ENCODE data around the gene TBC1D22A.
"Not testable (repeated sequence)": the region's sequence is repeated elsewhere in the genome, so short reads cannot be mapped to it uniquely, and the experiment has no call there.

The TBC1D22A gene

DNA sequence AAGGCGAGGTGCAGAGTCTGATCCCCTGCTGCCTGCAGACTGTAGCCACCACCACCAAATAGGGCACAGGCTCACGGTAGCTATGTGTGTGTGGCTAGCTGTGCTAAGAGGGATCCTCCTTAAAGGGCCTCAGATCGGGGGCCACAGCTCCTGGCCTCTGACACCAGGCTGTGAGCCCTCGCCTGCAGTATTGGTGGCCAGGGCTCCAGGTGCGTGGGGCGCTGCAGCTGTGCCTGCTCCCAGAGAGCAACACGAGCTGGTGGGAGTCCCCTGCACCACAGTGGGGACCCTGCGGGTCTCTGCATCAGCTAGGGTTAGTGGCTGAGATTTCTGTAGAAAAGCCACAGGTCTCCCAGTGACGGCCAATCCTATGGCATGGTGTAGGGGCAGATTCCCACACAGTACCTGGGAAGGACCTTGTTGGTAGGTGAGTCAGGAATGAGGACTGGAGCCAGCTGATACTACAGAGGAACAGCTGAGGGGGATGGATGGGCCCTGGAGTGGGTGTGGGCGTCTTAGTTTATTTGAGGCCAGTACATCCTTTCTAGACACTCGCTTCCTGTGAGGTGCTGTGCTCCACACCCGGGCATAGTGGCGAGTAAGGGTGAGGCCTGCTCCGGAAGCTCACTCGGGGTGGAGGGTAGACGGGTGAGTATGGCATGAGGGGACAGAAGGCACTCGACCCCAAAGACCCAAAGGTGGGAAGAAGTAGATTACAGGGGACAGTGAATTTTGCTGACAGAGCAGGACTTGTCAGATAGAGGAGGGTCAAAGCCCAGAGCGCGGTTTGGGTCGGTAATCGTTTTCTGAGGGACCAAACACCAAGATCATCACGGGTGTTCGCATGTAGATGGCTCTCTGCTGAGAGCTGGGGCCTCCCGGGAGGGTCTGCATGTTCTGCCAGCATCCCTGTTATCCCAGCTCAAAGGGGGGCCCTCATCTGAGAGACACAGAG lies 212.5 kb downstream of the TBC1D22A start:
- no peak for DNase-seq

DNA sequence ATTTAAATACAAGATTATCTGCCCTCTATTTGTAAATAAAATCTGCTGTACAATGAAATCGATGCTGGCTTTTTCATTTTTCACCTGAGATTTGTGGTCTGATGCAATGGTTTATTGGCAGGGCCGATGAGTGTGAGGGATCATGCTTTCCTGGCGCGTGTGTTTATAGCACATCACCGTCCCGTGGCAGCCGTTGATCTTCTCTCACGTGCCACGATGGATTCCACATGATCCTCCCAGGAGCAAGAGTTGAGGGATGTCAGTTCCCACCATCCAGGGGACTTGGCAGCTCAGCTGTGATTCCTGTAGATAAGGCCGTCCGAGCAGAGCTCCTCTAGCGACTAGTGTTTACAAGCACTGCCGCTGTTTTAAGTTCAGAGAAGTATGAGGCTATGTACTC lies 213.7 kb downstream of the TBC1D22A start:
- DNase-seq = no peak

DNA sequence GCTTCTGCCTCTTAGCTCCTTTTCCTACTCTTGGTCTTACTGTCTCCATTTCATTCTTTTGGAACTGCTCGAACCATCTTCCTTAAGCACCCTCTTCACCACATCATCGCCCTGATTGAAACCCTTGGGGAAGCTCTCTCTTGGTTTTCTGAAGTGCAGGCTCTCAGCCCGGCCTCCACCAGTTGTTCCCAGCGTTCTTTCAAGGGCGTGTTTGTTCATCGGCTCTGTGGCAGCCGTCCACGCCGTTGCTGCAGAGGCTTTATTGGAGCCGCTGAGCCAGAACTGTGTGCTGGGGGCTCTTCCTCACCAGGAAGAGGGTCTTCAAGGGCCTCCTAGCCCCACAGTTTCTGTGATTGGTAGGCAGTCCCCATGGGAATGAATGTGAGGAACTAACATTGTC lies 214.1 kb downstream of the TBC1D22A start:
- no peak for DNase-seq

DNA sequence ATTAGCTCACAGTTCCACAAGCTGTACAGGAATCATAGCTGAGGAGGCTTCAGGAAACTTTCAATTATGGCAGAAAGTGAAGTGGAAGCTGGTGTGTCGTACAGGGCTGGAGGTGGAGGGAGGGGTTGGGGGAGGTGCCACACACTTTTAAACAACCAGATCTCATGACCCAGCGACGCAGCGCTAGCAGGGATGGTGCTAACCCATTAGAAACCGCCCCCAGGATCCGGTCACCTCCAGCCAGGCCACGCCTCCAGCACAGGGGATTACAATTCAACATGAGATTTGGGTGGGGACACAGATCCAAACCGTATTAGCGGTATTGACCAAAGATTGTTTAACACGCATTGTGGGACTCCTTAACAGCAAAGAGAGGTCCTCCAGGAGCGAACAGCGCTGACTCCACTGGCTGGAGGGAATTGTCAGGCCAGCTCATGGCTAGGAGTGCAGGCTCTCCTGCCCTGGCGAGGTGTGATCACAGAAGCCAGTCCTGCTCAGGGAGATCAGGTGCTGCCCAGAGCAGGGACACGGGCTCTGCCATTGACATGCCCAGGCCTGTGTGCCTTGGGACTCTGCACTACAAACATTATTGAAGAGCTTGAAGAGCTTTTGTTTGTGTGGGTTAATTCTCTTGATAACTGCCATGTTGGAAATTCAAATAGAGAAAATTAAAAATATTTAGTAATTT lies 215.3 kb downstream of the TBC1D22A start:
- DNase-seq = no peak

DNA sequence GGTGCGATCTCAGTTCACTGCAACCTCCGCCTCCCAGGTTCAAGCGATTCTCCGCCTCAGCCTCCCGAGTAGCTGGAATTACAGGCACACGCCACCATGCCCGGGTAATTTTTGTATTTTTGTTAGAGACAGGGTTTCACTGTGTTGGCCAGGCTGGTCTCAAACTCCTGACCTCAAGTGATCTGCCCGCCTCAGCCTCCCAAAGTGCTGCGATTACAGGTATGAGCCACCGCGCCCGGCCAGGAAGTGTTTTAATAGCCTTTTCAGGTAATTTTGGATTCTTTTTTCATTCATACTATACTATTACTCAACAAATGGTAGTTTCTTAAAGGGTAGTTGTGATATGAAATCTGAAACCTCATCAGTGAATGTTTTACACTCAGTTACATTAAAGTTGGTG lies 216.2 kb downstream of the TBC1D22A start:
- not testable (repeated sequence) for DNase-seq

DNA sequence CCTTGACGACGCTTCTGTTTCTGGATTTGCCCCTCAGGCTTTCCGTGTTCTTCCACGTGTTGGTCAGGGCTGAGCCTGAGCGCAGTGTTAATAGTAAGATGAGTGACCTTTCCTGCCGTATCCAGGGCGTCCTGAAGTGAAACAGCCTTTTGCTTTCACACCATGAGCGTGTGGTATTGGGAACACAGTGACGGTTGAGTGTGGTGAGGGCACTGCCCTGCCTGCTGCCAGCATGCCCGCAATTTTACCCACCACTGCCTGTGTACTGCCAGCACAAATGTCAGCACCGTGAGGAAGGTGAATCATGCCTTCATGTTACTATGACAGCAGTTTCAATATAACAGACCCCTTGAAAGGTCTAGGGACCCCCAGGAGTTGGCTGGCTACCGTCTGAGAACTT lies 217.1 kb downstream of the TBC1D22A start:
- DNase-seq = no peak

DNA sequence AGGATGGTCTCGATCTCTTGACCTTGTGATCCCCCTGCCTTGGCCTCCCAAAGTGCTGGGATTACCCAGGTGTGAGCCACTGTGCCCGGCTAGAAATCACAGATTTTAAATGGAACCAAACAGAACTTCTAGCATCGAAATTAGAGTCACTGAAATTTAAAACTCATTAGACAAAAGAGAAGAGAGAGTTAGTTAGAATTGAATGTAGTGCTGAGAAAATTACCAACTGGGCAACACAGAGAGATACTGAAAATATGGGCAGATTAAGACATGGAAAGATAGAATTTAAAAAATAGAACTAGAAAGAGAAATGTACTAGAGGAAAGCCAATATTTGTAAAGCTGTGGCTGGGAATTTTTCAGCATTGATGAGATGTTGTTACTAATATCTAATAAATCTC lies 217.9 kb downstream of the TBC1D22A start:
- no peak for DNase-seq

DNA sequence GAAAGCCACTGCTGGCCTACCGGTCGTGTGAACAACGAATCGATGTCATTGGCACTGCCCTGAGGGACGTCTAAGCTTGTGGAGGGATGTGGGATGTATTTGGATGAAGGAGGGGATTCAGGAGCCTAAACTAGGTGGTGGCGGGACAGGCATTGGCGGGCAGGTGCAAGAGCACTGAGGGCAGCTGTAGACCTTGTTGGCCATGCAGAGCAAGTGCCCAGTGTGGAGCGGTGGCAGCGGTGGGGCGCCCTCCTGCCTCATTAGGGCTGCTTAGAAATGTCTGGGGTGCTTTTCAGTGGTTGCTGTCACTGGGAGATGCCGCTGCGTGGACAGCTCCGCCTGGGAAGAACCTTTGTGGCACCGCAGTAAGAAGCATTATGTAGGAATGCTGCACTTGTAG lies 220.2 kb downstream of the TBC1D22A start:
- no peak for DNase-seq

DNA sequence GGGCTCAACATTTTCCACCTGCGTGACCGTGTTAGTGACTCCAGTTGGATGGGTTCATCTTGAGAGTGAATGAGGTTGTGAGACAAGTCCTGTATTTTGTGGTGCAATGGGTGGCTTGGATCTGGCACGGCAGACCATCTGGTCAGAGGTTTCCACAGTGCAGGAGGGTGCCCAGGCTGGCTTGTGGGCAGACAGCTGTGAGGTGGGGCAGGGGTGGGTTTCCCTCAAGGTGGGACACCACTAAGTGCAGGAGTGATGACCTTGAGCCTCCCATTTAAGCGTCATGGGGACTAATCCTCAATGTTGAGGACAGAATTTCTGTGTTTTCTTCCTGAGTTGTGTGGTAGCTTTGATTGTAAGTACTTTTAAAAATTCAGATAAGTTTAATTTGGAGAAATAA lies 220.6 kb downstream of the TBC1D22A start:
- DNase-seq = no peak

DNA sequence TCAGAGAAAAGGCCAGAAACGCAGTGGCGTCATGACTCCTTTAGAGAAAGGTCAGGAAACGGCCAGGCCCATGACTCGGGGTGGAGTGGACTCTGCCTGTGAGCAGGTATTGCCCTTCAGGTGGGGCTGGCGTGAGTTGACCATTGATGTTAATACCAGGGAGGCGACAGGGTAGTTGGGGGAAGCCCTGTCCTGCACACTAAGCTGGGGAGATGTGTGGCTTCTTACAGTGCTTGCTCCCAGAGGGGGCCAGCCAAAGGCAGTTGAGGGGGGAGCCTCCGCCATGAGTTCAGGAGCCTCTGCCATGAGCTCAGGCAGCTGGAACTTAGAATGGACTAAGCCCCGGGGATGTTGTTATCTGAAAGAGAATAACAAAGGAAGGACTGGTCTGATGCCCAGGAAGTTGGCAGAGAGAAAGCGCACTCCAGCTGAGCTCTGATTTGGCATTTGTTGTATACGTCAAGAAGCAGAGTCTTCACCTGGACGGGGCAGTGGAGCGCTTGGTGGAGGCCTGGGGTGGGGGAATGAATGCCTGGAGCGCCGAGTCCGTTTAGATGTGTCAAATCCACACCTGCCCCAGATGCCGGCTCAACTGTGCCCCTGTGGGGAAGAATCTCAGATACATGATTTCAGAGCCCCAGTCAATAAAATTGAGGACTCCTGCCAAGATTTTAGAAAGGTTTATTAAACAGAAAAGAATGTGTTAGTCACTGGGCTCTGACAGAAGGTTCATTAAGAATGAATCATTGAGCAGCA lies 222.5 kb downstream of the TBC1D22A start:
- DNase-seq = no peak

DNA sequence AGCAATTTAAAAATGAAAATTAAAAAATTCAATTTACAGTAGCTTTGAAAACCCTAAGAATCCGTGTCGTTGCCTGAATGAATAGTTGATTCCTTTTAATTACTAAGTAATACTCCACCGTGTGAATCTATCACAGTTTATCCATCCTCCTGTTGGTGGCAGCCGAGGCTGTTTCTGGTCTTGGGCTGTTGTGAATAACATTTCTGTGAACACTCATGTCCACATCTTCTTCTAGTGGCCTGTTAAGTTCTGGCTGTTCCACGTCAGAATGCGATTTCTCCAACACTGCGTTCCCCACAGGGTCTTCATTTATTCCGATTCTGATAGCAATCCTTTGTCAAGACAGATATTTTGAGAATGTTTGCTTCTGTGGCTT lies 223.0 kb downstream of the TBC1D22A start:
- no peak for DNase-seq

DNA sequence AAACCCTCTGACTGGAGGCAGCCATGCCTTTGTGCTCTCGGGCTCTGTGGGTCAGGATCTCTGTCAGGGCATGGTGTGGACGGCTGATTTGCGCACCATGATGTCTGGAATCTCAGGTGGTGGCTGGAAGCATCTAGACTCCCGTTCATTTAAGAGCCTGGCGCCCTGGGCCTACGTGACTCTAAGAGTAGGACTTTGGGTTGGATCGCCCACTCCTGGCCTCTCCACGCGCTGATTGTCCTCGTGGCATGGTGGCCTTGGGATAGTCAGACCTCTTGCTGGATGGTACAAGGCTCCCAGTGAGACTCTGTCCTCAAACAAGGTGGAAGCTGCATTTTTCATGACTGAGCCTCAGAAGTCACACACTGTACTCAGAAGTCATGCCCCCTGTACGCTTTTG lies 224.3 kb downstream of the TBC1D22A start:
- no peak for DNase-seq

DNA sequence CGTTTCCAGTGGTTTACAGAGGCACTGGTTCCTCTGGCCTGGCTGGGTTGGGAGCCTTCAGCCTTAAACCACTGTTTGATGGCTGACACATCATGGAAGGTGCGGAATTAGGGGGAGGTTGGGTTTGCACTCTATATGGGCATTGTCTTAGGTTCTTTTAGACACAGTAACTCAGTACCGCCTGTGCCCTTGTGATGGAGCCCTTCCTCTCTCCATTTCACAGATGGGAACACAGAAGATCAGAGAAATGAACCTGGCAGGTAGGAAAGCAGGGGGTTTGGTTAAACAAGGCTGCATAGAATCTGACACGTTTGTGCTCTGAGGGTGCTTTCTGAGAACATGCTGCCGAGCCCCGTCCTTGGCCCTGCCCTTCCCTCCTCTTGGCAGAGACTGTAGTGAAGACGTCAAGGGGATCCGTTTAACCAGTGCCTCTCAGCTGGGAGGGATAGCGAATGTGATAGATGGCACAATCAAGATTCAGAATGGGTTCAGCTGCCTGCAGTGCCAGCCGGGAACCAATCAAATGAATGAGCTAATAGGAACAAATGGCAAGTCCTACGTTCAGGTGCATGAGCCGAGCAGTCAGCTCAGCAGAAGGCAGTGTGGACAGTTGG lies 228.6 kb downstream of the TBC1D22A start:
- DNase-seq = no peak

DNA sequence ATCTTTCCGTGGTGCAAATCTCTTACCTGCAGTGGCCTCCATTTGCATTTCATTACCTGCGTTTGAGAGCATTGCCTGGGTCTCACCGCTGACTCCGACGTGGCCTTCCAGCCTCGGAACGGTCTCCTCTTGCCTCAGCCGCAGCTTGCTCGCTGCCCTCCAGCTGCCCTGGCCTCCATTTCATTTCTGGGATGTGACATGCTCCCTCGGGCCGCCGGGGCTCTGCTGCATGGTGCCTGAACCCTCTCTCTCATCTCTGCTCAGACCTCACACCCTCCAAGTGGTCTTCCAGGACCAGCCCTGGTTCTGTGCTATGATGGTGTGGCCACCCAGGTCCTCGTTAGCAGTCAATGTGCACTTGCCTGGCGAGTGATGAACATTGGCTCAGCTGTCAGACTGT lies 229.2 kb downstream of the TBC1D22A start:
- no peak for DNase-seq

DNA sequence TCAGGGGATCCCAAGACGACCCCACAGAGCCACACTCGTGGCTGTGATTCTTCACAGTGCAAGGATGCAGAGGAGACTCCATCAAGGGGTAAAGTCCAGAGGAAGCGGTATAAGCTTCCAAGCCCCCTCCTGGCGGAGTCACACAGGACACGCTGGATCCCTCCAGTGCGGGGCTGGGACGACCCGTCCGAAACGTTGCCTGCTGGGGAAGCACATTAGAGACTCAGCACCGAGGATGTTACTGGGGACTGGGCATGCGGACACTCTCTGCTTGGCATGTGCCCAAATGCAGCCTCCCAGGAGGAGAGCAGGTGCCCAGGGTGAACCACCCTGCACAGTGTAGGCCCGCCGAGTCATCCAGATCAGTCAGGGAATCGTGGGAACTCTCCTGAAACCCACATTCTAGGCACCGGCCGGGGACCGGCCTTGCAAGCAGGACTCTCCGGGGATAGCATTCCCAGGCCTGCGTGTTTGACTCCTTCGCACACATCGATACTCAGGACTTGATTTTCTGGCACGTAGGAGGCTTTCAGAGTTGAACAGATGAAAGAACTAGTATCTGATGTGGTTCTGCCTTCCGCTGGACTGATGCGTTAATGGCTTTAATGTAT lies 229.8 kb downstream of the TBC1D22A start:
- no peak for DNase-seq

DNA sequence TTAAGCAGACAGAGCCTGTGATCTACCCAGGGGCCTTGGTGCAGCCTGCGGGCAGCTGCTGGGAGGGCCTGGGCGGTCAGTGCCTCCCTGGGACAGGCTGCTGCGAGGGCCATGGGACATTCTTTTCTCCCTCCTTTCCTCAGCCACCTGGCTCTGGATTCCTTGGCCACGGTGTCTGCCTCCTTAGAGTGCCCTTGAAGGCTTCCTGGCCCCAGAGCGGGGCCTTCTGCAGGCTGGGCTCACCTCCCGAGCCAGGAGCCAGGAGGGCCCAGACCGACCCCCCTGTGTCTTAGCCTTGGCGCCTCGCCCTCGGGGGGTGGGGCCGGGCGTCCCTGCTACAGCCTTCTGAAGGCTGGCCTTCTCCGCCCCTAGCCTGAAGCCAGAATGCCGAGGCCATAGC lies 231.2 kb downstream of the TBC1D22A start:
- DNase-seq = no peak

DNA sequence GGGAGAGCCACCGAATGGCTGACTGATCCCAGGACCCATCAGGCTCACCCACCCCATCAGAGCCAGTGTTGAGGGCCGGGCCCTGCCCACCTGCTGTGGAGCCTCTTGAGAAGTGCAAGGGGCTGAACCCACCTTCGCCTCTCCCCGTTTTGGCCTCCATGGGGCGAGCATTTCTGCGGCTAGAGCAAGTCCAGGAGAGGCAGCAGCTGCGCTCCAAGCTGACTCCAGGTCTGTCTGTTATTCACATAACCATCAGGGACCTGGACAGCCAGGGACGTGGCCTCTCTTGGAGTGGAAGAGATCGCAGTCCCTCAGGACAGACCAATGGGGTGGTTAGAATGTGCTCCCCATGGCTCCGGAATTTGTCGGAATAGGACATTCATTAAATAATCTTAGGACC lies 231.8 kb downstream of the TBC1D22A start:
- DNase-seq = no peak

DNA sequence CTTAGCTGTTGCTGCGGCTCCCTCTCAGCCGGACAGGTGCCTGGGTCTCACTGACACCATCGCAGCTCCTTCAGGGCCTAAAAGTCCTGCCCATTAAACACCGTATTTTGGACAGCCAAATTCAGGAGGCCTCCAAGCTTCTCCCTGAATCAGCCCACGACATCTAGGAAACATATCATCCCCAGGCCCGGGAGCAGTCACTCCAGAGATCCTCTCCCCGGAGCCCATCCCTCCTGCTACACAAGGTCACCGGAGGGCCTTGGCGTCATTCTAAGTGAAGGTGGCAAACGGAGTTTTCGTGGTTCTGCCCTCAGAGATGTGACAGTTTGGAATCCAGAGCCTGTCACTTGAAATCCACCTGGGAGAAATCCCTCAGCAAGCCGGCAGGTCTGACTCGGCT lies 232.5 kb downstream of the TBC1D22A start:
- no peak for DNase-seq

DNA sequence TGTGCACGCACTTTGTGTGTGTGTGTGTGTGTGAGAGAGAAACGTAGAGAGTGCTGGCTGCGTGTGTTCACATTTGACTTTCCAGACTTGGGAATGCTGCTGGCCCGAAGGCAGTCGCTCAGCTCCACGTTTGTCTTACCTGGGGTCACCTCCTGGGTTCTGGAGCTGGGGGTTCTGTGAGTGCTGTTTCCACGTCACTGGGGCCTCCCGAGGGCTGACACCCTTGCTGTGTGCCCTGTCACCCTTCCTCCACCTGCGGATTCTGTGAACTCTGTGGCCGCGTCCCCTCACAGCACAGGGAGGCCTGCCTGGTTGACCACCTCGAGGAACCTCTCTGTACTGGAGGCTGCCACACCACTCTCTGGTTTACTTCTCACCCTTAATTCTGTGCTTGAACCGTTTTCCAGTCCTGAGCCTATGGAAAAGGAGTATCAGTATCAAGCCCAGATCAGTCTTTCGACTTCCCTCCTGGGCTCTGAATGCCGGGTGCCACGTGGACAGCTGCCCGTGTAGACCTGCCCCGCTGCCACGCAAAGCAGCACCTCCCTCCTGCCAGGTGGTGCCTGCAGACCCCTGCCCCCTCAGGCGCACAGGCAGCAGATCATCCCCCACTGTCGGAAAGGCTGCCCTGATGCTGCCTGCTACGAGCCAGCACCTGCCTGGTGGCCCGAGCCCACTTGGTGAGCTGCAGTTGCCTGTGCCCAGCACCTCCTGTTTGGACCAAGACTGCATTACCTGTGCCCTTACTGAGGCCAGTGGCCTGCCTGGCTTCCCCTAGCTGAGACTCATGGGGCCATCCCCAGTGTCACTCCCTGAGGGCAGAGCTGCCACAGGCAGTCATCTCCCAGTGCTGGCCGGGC lies 233.3 kb downstream of the TBC1D22A start:
- no peak for DNase-seq

DNA sequence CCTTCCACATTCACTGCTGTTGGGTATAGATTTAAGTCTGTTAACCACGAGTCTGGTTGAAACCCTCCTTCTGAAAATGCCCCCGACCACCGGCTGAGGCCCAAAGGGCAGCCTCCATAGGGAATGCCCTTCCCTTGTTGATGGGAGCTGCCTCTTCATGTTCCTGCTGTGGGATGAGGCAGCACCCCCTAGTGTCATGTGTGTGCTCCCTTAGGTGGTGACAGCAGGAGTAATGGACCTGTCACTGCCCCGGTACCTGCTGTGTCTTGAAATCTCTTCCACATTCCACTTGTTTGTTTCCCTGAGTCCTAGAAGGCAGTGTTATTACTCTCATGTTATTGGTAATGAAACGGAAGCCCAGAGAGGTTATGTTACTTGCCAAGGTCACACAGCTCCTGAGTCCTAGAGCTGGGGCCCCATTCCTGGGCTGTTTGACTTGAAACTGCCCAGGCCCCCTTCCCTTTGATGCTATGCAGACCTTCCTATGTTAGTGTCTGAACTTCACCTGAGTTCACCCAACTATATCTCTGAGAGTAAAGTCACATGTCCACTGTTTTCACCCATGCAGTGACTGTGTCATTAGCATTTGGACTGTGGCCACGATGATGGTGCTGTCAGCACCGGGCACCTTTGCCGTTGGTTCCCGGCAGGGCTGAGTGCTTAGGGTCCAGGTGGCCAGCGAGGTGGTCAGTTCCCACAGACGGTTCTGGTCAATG lies 234.3 kb downstream of the TBC1D22A start:
- DNase-seq = no peak

All from right kidney (tissue), 1 donor.